ENCODE data around the gene TMEM207. TPM values are rescaled to one million over a fixed set of nuclear protein-coding genes. Genes with fewer than 3 reads are reported as not detected.

The TMEM207 gene
- total and polyA plus RNA-seq, 11 donors: not detected

- Histone ChIP-seq H3K27me3 (peaks cover 0 to 6% (median 0%) of the 10 kb centered on the region in 9 donors), H3K4me3 (peak overlapping the region in 1 of 12 donors; percentile 12), H3K36me3 (no peaks in the 10 kb centered on the region), H3K9me3 (no peaks in the 10 kb centered on the region), H3K4me1 (peaks cover 0 to 26% (median 2%) of the 10 kb centered on the region in 12 donors), H3K27ac (peak overlapping the region; percentile 41 to 86 (median 77))
- TF ChIP-seq POLR2A (IDR thresholded peaks at IDR 0.05) (no peak), CTCF (IDR thresholded peaks at IDR 0.05) (no peak)
- no peak for DNase-seq
- peak; percentile 65 to 70 (median 67) for ATAC-seq
- intact Hi-C loops (cut with DNase I): no loop called here
Measured at GRCh38 chr3:190492129-190492528, 42.4 kb upstream of the TMEM207 start.

- DNase-seq (peak; percentile 34 to 68 (median 52)), ATAC-seq (peak; percentile 83 to 91 (median 90))
- H3K9me3 ChIP-seq: no peaks in the 10 kb centered on the region
- peaks cover 0 to 31% (median 4%) of the 10 kb centered on the region in 12 donors for H3K4me1 ChIP-seq
- H3K4me3 ChIP-seq: peak overlapping the region in 1 of 12 donors; percentile 12
- TF ChIP-seq POLR2A (IDR thresholded peaks at IDR 0.05): no peak
- no peak for TF ChIP-seq CTCF (IDR thresholded peaks at IDR 0.05)
- H3K27me3 ChIP-seq: peaks cover 0 to 6% (median 0%) of the 10 kb centered on the region in 9 donors
- intact Hi-C loops (cut with DNase I): no loop called here
- H3K36me3 ChIP-seq: no peaks in the 10 kb centered on the region
- 47 to 55% (median 52%) methylated on average over 4 of the region's 4 CpGs for WGBS, 4 donors
- H3K27ac ChIP-seq: peak overlapping the region; percentile 41 to 86 (median 77)
Measured at GRCh38 chr3:190491533-190492054, 41.9 kb upstream of the TMEM207 start.

GRCh38 chr3:190486908-190487607 lies 37.4 kb upstream of the TMEM207 start:
- Histone ChIP-seq H3K27me3 (peaks cover 0 to 6% (median 0%) of the 10 kb centered on the region in 9 donors), H3K36me3 (no peaks in the 10 kb centered on the region), H3K9me3 (no peaks in the 10 kb centered on the region), H3K4me3 (peak overlapping the region in 11 of 12 donors; percentile 11 to 59 (median 44)), H3K4me1 (peaks cover 0 to 20% (median 1%) of the 10 kb centered on the region in 12 donors), H3K27ac (peak overlapping the region in 9 of 12 donors; percentile 36 to 86 (median 73))
- WGBS, 4 donors: 54 to 65% (median 59%) methylated on average over 4 of the region's 4 CpGs
- TF ChIP-seq POLR2A (IDR thresholded peaks at IDR 0.05): no peak
- TF ChIP-seq CTCF (IDR thresholded peaks at IDR 0.05): no peak
- intact Hi-C loops (cut with DNase I): no loop called here
- no peak for DNase-seq
- peak in 3 of 4 donors; percentile 35 to 49 (median 38) for ATAC-seq

GRCh38 chr3:190486533-190486864 lies 36.8 kb upstream of the TMEM207 start:
- H3K27me3 ChIP-seq: peaks cover 0 to 6% (median 0%) of the 10 kb centered on the region in 9 donors
- H3K9me3 ChIP-seq: no peaks in the 10 kb centered on the region
- DNase-seq: no peak
- H3K27ac ChIP-seq: no peak overlapping the region
- TF ChIP-seq CTCF (IDR thresholded peaks at IDR 0.05) (no peak), POLR2A (IDR thresholded peaks at IDR 0.05) (no peak)
- H3K4me3 ChIP-seq: no peak overlapping the region
- intact Hi-C loops (cut with DNase I): no loop called here
- ATAC-seq: peak in 1 of 4 donors; percentile 23
- 29 to 51% (median 33%) methylated on average over 1 of the region's 1 CpG for WGBS, 4 donors
- H3K4me1 ChIP-seq: peaks cover 0 to 15% (median 1%) of the 10 kb centered on the region in 12 donors
- H3K36me3 ChIP-seq: no peaks in the 10 kb centered on the region
